ENCODE results near the gene CRIP1.

- TF ChIP-seq CTCF (optimal IDR thresholded peaks at IDR 0.05 in 1 of 3, IDR thresholded peaks at IDR 0.05 in 1 of 3, conservative IDR thresholded peaks at IDR 0.05 in 1 of 3; ENCODE audit: extremely low read depth in 1 of 3, insufficient read depth in 2 of 3, low read length in 3 of 3) (no peak), EZH2 (IDR thresholded peaks at IDR 0.05; ENCODE audit: low read length) (no peak)
Measured at GRCh38 chr14:105465209-105466031, 21.3 kb upstream of the CRIP1 start.

Data from keratinocyte (primary cell).